Suppressor macrophage treated with lipopolysaccharide for 1 hour (primary cell): ENCODE results near the gene ZNF322.

Experiments
- DNase-seq, 3 donors: peaks; one replicate each; pipeline ENCODE4 v3.0.0-alpha.2; 2020 to 2022

The ZNF322 gene

DNA sequence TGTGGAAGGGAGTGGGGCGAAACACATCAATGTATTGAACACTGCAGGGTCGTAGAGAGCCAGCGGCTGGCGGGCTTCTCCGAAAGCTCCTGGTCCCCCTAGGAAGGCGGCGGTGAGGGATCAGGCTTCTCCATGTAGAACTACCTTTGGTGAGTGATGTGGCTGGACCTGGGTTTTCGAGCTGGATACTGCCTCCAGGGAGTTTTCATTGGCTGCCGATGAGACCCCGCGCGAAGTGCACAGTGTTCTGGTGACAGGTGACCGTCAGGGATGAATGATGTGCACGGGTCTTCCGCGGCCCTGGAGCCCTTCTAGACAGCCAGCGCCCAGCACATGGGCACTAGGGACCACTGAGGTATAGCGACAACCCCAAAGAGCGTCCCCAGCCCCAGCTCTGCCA lies 46.3 kb downstream of the ZNF322 start:
- no peak for DNase-seq

GRCh38 chr6:26611599-26611998 lies 47.9 kb downstream of the ZNF322 start:
- DNase-seq, result no peak

- no peak for DNase-seq
Observed at GRCh38 chr6:26609463-26609862, 50.1 kb downstream of the ZNF322 start.

DNA sequence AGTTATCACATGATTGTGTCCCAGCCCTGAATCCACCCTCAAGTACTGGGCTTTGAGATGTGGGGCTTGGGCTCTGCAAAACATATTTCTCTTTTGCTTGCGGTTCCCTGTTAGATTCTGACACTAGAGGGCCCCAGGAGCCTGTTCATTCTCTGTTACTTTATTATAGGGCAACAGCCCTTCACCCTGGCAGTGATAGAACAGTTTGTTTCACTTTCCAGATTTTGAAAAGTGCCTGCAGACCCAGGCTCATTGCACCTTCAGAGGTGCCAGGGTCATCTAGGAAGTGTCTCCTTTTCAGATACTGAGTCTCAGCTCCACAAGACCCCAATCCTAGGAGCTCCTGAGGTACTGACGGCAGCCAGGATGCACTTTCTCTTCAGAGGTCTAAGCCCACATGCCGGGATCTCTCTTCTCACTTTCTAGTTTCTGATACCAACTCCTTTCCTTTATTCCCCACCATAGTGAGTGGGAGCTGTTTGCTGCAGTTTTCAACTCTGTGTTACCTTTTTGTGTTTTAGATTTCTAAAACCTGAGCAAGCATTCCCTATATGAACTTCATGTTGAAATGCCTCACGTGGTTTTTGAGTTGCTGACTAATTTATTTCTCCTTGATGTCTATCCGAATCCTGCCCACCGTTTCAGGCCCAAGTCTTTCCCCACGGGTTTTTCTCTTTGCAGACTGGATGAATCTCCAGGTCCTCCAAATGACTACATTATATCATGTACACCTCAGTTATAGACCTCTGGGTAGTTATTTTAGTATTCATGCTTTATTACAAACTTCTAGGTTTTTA lies 51.9 kb downstream of the ZNF322 start:
- peak; percentile 61 to 75 (median 71) for DNase-seq

GRCh38 chr6:26604797-26605196 lies 54.7 kb downstream of the ZNF322 start:
- no peak for DNase-seq

DNA sequence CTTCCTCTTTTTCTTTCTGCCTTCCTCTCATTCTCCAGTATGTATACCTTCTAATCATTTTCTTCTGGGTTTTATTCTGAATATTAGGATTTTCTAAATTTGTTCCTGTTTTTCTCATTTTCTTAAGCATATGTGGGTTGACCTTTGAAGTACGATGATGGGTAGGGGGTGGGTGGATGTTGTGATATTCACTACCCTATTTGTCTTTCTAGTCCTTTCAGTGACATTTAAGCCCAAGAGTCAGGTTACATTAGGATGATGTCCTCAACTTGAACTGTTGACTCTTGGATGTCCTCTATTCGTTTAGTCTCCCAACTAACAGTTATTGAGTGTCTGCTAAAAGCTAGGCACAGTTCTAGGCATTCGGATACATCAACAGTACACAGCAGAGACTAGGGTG lies 55.5 kb downstream of the ZNF322 start:
- DNase-seq, result peak in 2 of 3 donors; percentile 9 to 20

- DNase-seq, result no peak
Observed at GRCh38 chr6:26602262-26602661, 57.3 kb downstream of the ZNF322 start.

DNA sequence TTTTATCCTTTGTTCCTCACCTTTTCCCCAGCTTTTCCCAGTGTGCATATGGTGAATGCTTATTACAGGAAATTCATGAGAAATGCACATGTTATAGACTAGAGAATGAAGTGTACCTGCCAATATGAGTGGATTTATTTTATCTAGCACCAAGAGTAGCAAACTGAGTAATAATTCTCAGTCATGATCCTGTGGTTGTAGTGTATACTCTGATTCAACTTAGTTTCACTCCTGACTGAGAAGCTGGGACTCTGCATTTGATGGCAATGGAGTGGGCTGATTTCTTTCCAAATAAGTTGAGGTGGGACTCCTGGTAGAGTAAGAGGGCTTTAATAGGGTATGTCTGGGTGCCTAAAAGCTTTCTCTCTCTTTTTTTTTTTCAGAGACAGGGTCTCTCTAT lies 58.8 kb downstream of the ZNF322 start:
- DNase-seq, result no peak

GRCh38 chr6:26599591-26599990 lies 60.0 kb downstream of the ZNF322 start:
- no peak for DNase-seq

DNA sequence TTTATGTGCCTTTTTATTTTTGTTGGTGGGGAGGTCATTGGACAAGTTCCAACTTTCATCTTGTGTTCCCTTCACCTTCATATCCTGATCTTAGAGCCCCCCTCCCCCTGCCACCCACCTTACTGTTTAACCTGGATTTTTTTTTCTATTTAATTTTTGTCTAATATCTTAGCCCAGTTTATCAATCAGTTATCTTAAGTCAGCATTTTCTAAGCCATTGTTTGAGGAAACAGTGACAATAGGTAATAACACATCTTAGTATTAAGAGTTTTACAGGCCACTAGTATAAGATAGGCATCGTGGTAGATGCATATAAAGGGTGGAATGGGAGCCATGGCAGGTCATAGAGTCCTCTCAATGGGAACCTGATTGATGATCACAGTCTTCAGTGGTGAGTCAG lies 60.4 kb downstream of the ZNF322 start:
- DNase-seq, result no peak

DNA sequence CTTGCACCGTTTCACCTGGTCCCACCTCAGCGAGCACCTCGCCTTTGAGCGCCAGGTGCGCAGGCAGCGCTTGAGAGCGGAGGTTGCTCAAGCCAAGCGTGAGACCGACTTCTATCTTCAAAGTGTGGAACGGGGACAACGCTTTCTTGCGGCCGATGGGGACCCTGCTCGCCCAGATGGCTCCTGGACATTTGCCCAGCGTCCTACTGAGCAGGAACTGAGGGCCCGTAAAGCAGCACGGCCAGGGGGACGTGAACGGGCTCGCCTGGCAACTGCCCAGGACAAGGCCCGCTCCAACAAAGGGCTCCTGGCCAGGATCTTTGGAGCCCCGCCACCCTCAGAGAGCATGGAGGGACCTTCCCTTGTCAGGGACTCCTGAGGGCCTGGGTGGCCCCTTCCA lies 61.3 kb downstream of the ZNF322 start:
- no peak for DNase-seq

- no peak for DNase-seq
Observed at GRCh38 chr6:26597821-26598220, 61.7 kb downstream of the ZNF322 start.

DNA sequence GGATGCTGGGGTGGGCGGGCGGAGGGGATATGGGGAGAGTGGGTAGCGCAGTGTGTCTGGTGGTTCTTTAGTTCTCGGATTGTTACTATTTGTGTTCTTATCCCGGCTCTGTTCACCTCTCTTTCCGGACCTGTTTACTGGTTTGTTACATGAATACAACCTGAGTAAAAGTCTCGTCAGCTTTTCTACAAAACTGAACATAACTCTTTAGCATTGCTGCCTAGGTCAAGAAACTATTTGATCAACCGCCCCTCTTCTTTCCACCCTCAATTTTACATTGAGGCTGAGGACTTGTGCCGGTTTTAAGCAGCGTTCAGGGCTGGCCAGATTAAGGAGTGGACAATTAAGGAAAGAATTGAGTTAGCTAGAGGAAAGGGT lies 62.2 kb downstream of the ZNF322 start:
- no peak for DNase-seq

- DNase-seq, result peak; percentile 97 to 100 (median 99)
Observed at GRCh38 chr6:26596579-26597388, 62.8 kb downstream of the ZNF322 start, which contains the start of gene ABT1. Gene ABT1, plus strand, starts transcription at chr6:26596953. Its CDS starts 30 bp downstream, at chr6:26596983.

GRCh38 chr6:26595669-26596269 lies 63.8 kb downstream of the ZNF322 start:
- DNase-seq, result peak; percentile 90 to 97 (median 94)

GRCh38 chr6:26594730-26595632 lies 64.6 kb downstream of the ZNF322 start:
- peak; percentile 29 to 45 (median 39) for DNase-seq

DNA sequence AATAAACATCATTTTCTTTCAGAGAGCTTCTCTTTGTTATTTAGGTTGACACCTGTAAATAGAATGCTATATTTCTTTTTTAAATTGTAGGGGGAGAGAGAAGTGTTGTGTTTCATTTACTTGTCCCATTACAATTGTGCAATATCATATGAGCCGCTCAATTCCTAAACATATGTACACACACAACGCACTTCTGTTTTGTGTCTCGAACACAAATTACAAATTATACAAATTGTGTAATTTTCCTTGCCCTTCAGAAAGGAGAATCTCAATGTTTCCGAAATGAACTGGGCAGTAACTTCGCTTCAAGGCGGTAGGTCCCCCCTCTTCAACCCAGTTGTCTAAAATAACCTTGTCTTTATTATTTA lies 65.4 kb downstream of the ZNF322 start:
- peak in 1 of 3 donors; percentile 15 for DNase-seq

- DNase-seq, result no peak
Observed at GRCh38 chr6:26593278-26594130, 66.0 kb downstream of the ZNF322 start.

DNA sequence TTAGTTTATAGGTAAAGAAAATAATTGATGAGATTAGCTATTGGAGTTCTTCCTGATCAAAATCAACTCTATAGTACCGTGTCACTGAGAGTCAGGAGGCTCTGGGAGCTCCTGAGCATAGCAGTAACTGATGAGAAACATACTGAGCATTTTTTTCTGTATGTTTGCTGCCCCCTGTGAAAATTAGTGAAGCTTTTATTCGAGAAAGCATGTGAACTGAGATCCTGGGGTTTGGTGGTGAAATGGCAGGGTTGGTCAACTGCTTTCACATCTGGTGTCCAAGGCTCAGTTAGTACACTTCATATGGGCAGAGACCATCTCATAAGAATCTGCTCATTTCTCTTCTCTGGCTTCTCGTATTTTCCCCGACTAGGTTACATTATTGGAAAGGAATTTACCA lies 66.9 kb downstream of the ZNF322 start:
- DNase-seq, result no peak

DNA sequence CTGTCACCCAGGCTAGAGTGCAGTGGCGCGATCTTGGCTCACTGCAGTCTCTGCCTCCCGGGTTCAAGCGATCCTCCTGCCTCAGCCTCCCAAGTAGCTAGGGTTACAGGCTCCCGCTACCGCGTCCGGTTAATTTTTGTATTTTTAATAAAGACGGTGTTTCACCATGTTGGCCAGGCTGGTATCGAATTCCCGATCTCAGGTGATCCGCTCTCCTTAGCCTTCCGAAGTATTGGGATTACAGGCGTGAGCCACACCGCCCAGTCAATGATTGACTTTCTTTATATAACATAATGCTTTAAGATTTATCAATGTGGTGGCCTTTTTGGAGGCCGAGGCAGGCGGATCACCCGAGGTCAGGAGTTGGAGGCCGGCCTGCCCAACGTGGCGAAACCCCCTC lies 70.6 kb downstream of the ZNF322 start:
- no peak for DNase-seq
